ENCODE measurements around the gene PDP2.

GRCh38 chr16:66851166-66851964, 28.9 kb upstream of the PDP2 start:
- TF ChIP-seq CTCF (IDR thresholded peaks at IDR 0.05; ENCODE audit: low read length) (no peak), EZH2phosphoT487 (IDR thresholded peaks at IDR 0.05; ENCODE audit: low read length) (no peak), EZH2 (optimal IDR thresholded peaks at IDR 0.05; ENCODE audit: low read depth, low read length) (no peak)

All from MM.1S (cell line).